Fibroblast of villous mesenchyme (primary cell): ENCODE measurements around the gene CXorf66. TPM values are rescaled to one million over a fixed set of nuclear protein-coding genes. Genes with fewer than 3 reads are reported as not detected.

Source experiments
- DNase-seq: peaks from one replicate; pipeline ENCODE4 v3.0.0-alpha.2; 2010; ENCODE audit warnings: low read depth
- H3K4me3 ChIP-seq: 2 replicates; pipeline ENCODE4 v1.5.1; 2011; ENCODE audit warnings: low read depth, mild to moderate bottlenecking, low read length
- small RNA-seq: library from RNA; depleted of rRNA; stranded (forward); fragments of <200 nt; gene quantifications from one replicate; pipeline ENCODE3, GENCODE V24; 2012
- total RNA-seq: library from RNA; depleted of rRNA; stranded (reverse); fragments of >200 nt; gene quantifications from 2 replicates; pipeline ENCODE4 v1.2.3, GENCODE V29; 2012
- TF ChIP-seq, protein P1 (sequence below): IDR thresholded peaks from 2 replicates; pipeline ENCODE4 v1.5.1; 2012; ENCODE audit warnings: low read depth, mild to moderate bottlenecking, low read length; ENCODE audit not compliant: insufficient read depth

The CXorf66 gene
- total RNA-seq, 1 donor = not detected

DNA sequence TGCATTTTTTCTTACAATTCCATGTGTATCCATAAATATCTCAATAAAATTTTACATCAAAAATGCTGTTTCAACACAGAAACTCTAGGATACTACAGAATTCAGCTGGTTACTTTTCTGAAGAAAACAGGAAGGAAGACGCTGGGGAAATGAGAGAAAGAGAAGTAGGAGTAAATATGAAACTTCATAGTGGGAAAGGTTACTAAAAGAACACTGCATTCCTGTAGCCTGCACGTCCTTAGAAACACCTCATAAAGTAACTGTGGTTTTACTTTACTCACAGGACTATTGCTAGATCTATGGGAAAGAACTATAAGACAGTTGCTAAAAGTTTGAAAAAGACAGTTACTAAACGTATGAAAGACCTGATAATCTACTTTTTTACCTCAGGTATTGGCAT is 55.6 kb downstream of the CXorf66 start:
- no peak overlapping the region for H3K4me3 ChIP-seq
- TF ChIP-seq, protein P1, sequence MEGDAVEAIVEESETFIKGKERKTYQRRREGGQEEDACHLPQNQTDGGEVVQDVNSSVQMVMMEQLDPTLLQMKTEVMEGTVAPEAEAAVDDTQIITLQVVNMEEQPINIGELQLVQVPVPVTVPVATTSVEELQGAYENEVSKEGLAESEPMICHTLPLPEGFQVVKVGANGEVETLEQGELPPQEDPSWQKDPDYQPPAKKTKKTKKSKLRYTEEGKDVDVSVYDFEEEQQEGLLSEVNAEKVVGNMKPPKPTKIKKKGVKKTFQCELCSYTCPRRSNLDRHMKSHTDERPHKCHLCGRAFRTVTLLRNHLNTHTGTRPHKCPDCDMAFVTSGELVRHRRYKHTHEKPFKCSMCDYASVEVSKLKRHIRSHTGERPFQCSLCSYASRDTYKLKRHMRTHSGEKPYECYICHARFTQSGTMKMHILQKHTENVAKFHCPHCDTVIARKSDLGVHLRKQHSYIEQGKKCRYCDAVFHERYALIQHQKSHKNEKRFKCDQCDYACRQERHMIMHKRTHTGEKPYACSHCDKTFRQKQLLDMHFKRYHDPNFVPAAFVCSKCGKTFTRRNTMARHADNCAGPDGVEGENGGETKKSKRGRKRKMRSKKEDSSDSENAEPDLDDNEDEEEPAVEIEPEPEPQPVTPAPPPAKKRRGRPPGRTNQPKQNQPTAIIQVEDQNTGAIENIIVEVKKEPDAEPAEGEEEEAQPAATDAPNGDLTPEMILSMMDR = no peak
- DNase-seq = no peak

DNA sequence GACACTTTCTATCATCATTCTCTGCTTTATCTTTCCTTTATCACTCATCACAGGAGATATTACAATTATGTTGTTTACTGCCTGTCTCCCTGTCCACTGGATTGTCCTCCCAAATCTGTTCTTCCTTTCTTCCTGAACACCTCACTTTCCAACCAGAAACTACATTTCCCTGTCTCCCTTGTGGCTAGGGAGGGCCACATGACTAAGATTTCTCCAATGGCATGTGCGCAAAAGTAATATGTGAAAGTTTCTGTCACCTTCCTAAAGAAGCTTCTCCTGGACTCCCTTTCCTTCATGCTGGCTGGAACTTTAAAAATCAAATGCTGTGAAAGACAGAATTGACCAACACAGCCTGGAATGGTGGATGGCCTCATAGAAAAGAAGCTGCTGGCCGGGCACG is 58.2 kb downstream of the CXorf66 start:
- DNase-seq = no peak
- no peak overlapping the region for H3K4me3 ChIP-seq
- TF ChIP-seq, protein P1 = no peak

DNA sequence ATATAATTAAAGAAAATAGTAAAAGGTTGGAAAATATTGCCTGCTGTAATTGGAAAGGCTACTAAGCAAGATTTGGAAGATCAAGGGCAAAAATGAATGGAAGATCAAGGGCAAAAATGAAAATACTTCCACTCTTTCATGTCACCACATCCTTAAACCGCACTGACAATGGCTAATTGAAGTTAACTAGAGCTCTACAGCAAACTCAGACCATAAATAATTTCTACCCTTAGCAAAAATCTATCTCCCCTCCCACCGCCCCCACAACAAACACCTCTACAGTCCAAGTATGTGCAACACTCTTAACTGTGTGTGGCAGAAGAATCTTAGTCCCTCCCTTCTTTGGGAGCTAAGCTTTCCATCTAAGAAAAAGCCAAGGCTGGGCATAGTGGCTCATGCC is 59.6 kb downstream of the CXorf66 start:
- no peak overlapping the region for H3K4me3 ChIP-seq
- TF ChIP-seq, protein P1 = no peak
- DNase-seq = no peak

Small RNA genes within 50 kb of the gene (small RNA-seq; reads per million reads assigned to genes)
- 41.0 reads per million, percentile 95 among the genes with 10 or more reads in this experiment for gene MIR505
- gene RF00425 = not detected

Other genes with a start within 250 kb of the CXorf66 start
- gene ATP11C, start 32.5 kb downstream of the CXorf66 start, total RNA-seq = 56.0 and 81.6 TPM in 2 replicates